ENCODE data around the gene TBC1D10A.

TBC1D10A gene

GRCh38 chr22:30250039-30250565 is 76.6 kb downstream of the TBC1D10A start:
- TF ChIP-seq EZH2 (IDR thresholded peaks at IDR 0.05) (no peak), FOXP2 (optimal IDR thresholded peaks at IDR 0.05; ENCODE audit: control extremely low read depth, extremely low read length, insufficient read depth) (no peak), POLR2AphosphoS5 (IDR thresholded peaks at IDR 0.05; ENCODE audit: borderline replicate concordance, low read depth, low read length) (no peak)
- no peak for DNase-seq (ENCODE audit: low read depth, low spot score)
- no peak overlapping the region for H3K9ac ChIP-seq (ENCODE audit: insufficient read length)
- H3K27ac ChIP-seq = no peak overlapping the region
- H3K4me3 ChIP-seq = no peak overlapping the region
- no peaks in the 10 kb centered on the region for H3K36me3 ChIP-seq (ENCODE audit: insufficient read depth, low read length)
- H3K9me3 ChIP-seq (ENCODE audit: low read depth, low read length) = no peaks in the 10 kb centered on the region

- no peak for DNase-seq (ENCODE audit: low read depth, low spot score)
- no peak overlapping the region for H3K9ac ChIP-seq (ENCODE audit: insufficient read length)
- H3K9me3 ChIP-seq (ENCODE audit: low read depth, low read length) = no peaks in the 10 kb centered on the region
- no peak for TF ChIP-seq EZH2 (IDR thresholded peaks at IDR 0.05)
- TF ChIP-seq FOXP2 (optimal IDR thresholded peaks at IDR 0.05; ENCODE audit: control extremely low read depth, extremely low read length, insufficient read depth) = no peak
- TF ChIP-seq POLR2AphosphoS5 (IDR thresholded peaks at IDR 0.05; ENCODE audit: borderline replicate concordance, low read depth, low read length) = no peak
- no peaks in the 10 kb centered on the region for H3K36me3 ChIP-seq (ENCODE audit: insufficient read depth, low read length)
- H3K4me3 ChIP-seq = no peak overlapping the region
- H3K27ac ChIP-seq = no peak overlapping the region
Measured at GRCh38 chr22:30249049-30250038, 77.4 kb downstream of the TBC1D10A start.

- no peak for DNase-seq (ENCODE audit: low read depth, low spot score)
- Histone ChIP-seq H3K9ac (ENCODE audit: insufficient read length) (no peak overlapping the region), H3K4me3 (no peak overlapping the region), H3K27ac (no peak overlapping the region), H3K9me3 (ENCODE audit: low read depth, low read length) (no peaks in the 10 kb centered on the region), H3K36me3 (ENCODE audit: insufficient read depth, low read length) (no peaks in the 10 kb centered on the region)
- TF ChIP-seq EZH2 (IDR thresholded peaks at IDR 0.05) = no peak
- no peak for TF ChIP-seq POLR2AphosphoS5 (IDR thresholded peaks at IDR 0.05; ENCODE audit: borderline replicate concordance, low read depth, low read length)
- TF ChIP-seq FOXP2 (optimal IDR thresholded peaks at IDR 0.05; ENCODE audit: control extremely low read depth, extremely low read length, insufficient read depth) = no peak
Measured at GRCh38 chr22:30248484-30248883, 78.3 kb downstream of the TBC1D10A start.

GRCh38 chr22:30247974-30248373 is 78.8 kb downstream of the TBC1D10A start:
- no peak overlapping the region for H3K4me3 ChIP-seq
- no peak overlapping the region for H3K27ac ChIP-seq
- TF ChIP-seq EZH2 (IDR thresholded peaks at IDR 0.05) (no peak), FOXP2 (optimal IDR thresholded peaks at IDR 0.05; ENCODE audit: control extremely low read depth, extremely low read length, insufficient read depth) (no peak), POLR2AphosphoS5 (IDR thresholded peaks at IDR 0.05; ENCODE audit: borderline replicate concordance, low read depth, low read length) (no peak)
- no peaks in the 10 kb centered on the region for H3K36me3 ChIP-seq (ENCODE audit: insufficient read depth, low read length)
- no peak overlapping the region for H3K9ac ChIP-seq (ENCODE audit: insufficient read length)
- no peak for DNase-seq (ENCODE audit: low read depth, low spot score)
- H3K9me3 ChIP-seq (ENCODE audit: low read depth, low read length) = no peaks in the 10 kb centered on the region

- Histone ChIP-seq H3K9ac (ENCODE audit: insufficient read length) (no peak overlapping the region), H3K36me3 (ENCODE audit: insufficient read depth, low read length) (no peaks in the 10 kb centered on the region), H3K9me3 (ENCODE audit: low read depth, low read length) (no peaks in the 10 kb centered on the region), H3K4me3 (no peak overlapping the region), H3K27ac (no peak overlapping the region)
- DNase-seq (ENCODE audit: low read depth, low spot score) = no peak
- TF ChIP-seq POLR2AphosphoS5 (IDR thresholded peaks at IDR 0.05; ENCODE audit: borderline replicate concordance, low read depth, low read length) (no peak), FOXP2 (optimal IDR thresholded peaks at IDR 0.05; ENCODE audit: control extremely low read depth, extremely low read length, insufficient read depth) (no peak), EZH2 (IDR thresholded peaks at IDR 0.05) (no peak)
Measured at GRCh38 chr22:30247561-30247960, 79.2 kb downstream of the TBC1D10A start.

GRCh38 chr22:30246814-30247376 is 79.8 kb downstream of the TBC1D10A start:
- Histone ChIP-seq H3K9ac (ENCODE audit: insufficient read length) (no peak overlapping the region), H3K4me3 (peak overlapping the region; percentile 70)

GRCh38 chr22:30245985-30246813 is 80.5 kb downstream of the TBC1D10A start, which contains the start of gene LIF:
TSS of gene LIF (minus strand) at chr22:30246759. CDS start at chr22:30246695, 64 bp downstream.
- Histone ChIP-seq H3K9ac (ENCODE audit: insufficient read length) (no peak within 1 kb of the TSS), H3K9me3 (ENCODE audit: low read depth, low read length) (no peaks in the 10 kb centered on the region), H3K27ac (no peak within 1 kb of the TSS), H3K36me3 (ENCODE audit: insufficient read depth, low read length) (no peaks in the 10 kb centered on the region), H3K4me3 (peak within 1 kb of the TSS; percentile 70)
- peak; percentile 56 for TF ChIP-seq EZH2 (IDR thresholded peaks at IDR 0.05)
- no peak for TF ChIP-seq POLR2AphosphoS5 (IDR thresholded peaks at IDR 0.05; ENCODE audit: borderline replicate concordance, low read depth, low read length)
- no peak for DNase-seq (ENCODE audit: low read depth, low spot score)

More at GRCh38 chr22:30246814-30247376, 79.8 kb downstream of the TBC1D10A start:
- no peak overlapping the region for H3K27ac ChIP-seq
- no peaks in the 10 kb centered on the region for H3K9me3 ChIP-seq (ENCODE audit: low read depth, low read length)
- no peak for DNase-seq (ENCODE audit: low read depth, low spot score)
- no peaks in the 10 kb centered on the region for H3K36me3 ChIP-seq (ENCODE audit: insufficient read depth, low read length)
- TF ChIP-seq EZH2 (IDR thresholded peaks at IDR 0.05) (no peak), FOXP2 (optimal IDR thresholded peaks at IDR 0.05; ENCODE audit: control extremely low read depth, extremely low read length, insufficient read depth) (no peak), POLR2AphosphoS5 (IDR thresholded peaks at IDR 0.05; ENCODE audit: borderline replicate concordance, low read depth, low read length) (no peak)
